GM12878 (cell line): ENCODE measurements around the gene SERPINE3. TPM values are rescaled to one million over a fixed set of nuclear protein-coding genes. Genes with fewer than 3 reads are reported as not detected.

Experiments
- ATAC-seq: fragments of 200-7000 bp; cut with Tn5 transposase; 3 replicates; pipeline ENCODE4 v1.9.1; 2020; ENCODE audit warnings: mild to moderate bottlenecking, moderate library complexity
- BruUV-seq: library from RNA; stranded (reverse); fragments of 400-500 nt; replicated peaks from 2 replicates; lab custom pipeline; 2021; lab: Mats Ljungman, UMichigan
- CTCF ChIA-PET: fragments of 300-600 bp; sonication (Branson Sonifier 250); formaldehyde crosslinking; extraction: SDS; loops from one replicate; lab custom pipeline; 2021; ENCODE audit warnings: inconsistent platforms; lab: Yijun Ruan, JAX
- POLR2A ChIA-PET: fragments of 350-600 bp; formaldehyde crosslinking; extraction: SDS; loops from one replicate; lab custom pipeline; 2021; ENCODE audit warnings: inconsistent platforms; lab: Charles Lee
- RAD21 ChIA-PET: fragments of 300-600 bp; sonication (Branson Sonifier 250); formaldehyde crosslinking; loops from one replicate; lab custom pipeline; 2023; ENCODE audit warnings: antibody characterized with exemption; ENCODE audit not compliant: unreplicated experiment; lab: Charles Lee
- SMC1A ChIA-PET: fragments of 300-600 bp; sonication (Branson Sonifier 250); formaldehyde crosslinking; loops from one replicate; lab custom pipeline; 2023; ENCODE audit not compliant: unreplicated experiment, uncharacterized antibody; lab: Charles Lee
- DNase-seq: peaks from one replicate; pipeline ENCODE4 v3.0.0-alpha.2; 2011; ENCODE audit warnings: low read depth, low spot score
- FAIRE-seq: peaks from 3 replicates; lab custom pipeline; 2011; peaks lifted over from hg19 to GRCh38; lab: Jason Lieb, UNC
- H2AFZ ChIP-seq: 2 replicates; pipeline ENCODE4 v1.6.0; 2011; ENCODE audit warnings: low read depth, low read length, control low read depth; ENCODE audit not compliant: control insufficient read depth
- H3K27ac ChIP-seq: 2 replicates; pipeline ENCODE4 v1.5.1; 2011; ENCODE audit warnings: control low read depth; ENCODE audit not compliant: control insufficient read depth, insufficient read depth
- H3K27me3 ChIP-seq, 2 experiments: replicated peaks in 1 of 2; 2 replicates each; pipeline versions ENCODE4 v1.6.0 to v1.6.1; 2011; ENCODE audit warnings: low read length in 1 of 2; ENCODE audit not compliant: control insufficient read depth in 2 of 2, insufficient read depth in 2 of 2
- H3K36me3 ChIP-seq, 2 experiments: 2 replicates each; pipeline ENCODE4 v1.5.1; 2011; ENCODE audit warnings: low read length in 1 of 2; ENCODE audit not compliant: control insufficient read depth in 2 of 2, insufficient read depth in 2 of 2
- H3K4me1 ChIP-seq: 2 replicates; pipeline ENCODE4 v1.6.1; 2011; ENCODE audit warnings: mild to moderate bottlenecking, low read length, moderate library complexity, mixed read lengths; ENCODE audit not compliant: control insufficient read depth, insufficient read depth
- H3K4me2 ChIP-seq: 2 replicates; pipeline ENCODE4 v1.6.0; 2011; ENCODE audit warnings: control low read depth; ENCODE audit not compliant: control insufficient read depth, insufficient read depth
- H3K4me3 ChIP-seq: fragments of 200-600 bp; sonication (generic); 2 replicates; pipeline ENCODE4 v1.5.1; 2016
- H3K79me2 ChIP-seq: 2 replicates; pipeline ENCODE4 v1.6.0; 2011; ENCODE audit warnings: low read length; ENCODE audit not compliant: control insufficient read depth, insufficient read depth
- H3K9ac ChIP-seq: 2 replicates; pipeline ENCODE4 v1.8.0; 2011; ENCODE audit warnings: low read length, control low read depth, mixed read lengths; ENCODE audit not compliant: control insufficient read depth, insufficient read depth
- H3K9me3 ChIP-seq: replicated peaks from 3 replicates; pipeline ENCODE4 v1.5.1; 2011; ENCODE audit warnings: mild to moderate bottlenecking, low read length; ENCODE audit not compliant: control insufficient read depth, insufficient read depth
- H4K20me1 ChIP-seq: 2 replicates; pipeline ENCODE4 v1.6.0; 2011; ENCODE audit not compliant: control insufficient read depth, insufficient read depth
- CHD2 ChIP-seq: IDR thresholded peaks from 2 replicates; pipeline ENCODE4 v1.6.1; 2011; ENCODE audit warnings: low read depth, low read length, improper control_type of control experiment, borderline replicate concordance
- ESRRA ChIP-seq: IDR thresholded peaks from 2 replicates; pipeline ENCODE4 v1.6.1; 2012; ENCODE audit warnings: mild to moderate bottlenecking, low read length, improper control_type of control experiment
- ETV6 ChIP-seq, 2 experiments: fragments of 450-650 bp in 1 of 2; IDR thresholded peaks in 1 of 2; conservative IDR thresholded peaks in 1 of 2; 2 replicates each; pipeline ENCODE4 v1.6.1; 2014; ENCODE audit warnings: antibody characterized with exemption in 1 of 2, borderline replicate concordance in 1 of 2, low read depth in 1 of 2, mild to moderate bottlenecking in 1 of 2, moderate library complexity in 1 of 2
- HSF1 ChIP-seq: fragments of 150-350 bp; IDR thresholded peaks from 2 replicates; pipeline ENCODE4 v1.6.1; 2014; ENCODE audit warnings: mild to moderate bottlenecking, low read depth, low read length
- MTA3 ChIP-seq: IDR thresholded peaks from 2 replicates; pipeline ENCODE4 v1.6.1; 2012; ENCODE audit warnings: low read length, inconsistent platforms, borderline replicate concordance
- MXI1 ChIP-seq: fragments of 150-350 bp; IDR thresholded peaks from 2 replicates; pipeline ENCODE4 v1.6.1; 2011; ENCODE audit warnings: low read depth, mild to moderate bottlenecking, inconsistent platforms, low read length, improper control_type of control experiment
- MYC ChIP-seq: IDR thresholded peaks from 2 replicates; pipeline ENCODE4 v1.6.1; 2011; ENCODE audit warnings: mild to moderate bottlenecking, low read length, moderate library complexity, inconsistent platforms; ENCODE audit not compliant: insufficient read depth, insufficient replicate concordance, insufficient read length, severe bottlenecking
- POLR2A ChIP-seq: IDR thresholded peaks from 2 replicates; pipeline ENCODE4 v1.6.1; 2011; ENCODE audit warnings: low read depth, mild to moderate bottlenecking, low read length
- SKIL ChIP-seq: fragments of 450-650 bp; IDR thresholded peaks from 2 replicates; pipeline ENCODE4 v1.6.1; 2017; ENCODE audit warnings: mild to moderate bottlenecking, low read depth, inconsistent platforms; ENCODE audit not compliant: poor library complexity, severe bottlenecking
- SMC3 ChIP-seq: IDR thresholded peaks from 2 replicates; pipeline ENCODE4 v1.6.1; 2011; ENCODE audit warnings: low read length, improper control_type of control experiment, borderline replicate concordance
- in situ Hi-C: fragments of 300-500 bp; cut with MboI; formaldehyde crosslinking; loops from 9 replicates; pipeline ENCODE4 v1.14.3; 2018; ENCODE audit warnings: mixed read lengths
- intact Hi-C: fragments of 100-400 bp; cut with micrococcal nuclease; formaldehyde crosslinking; loops from one replicate; pipeline ENCODE4 v1.14.2; 2022; ENCODE audit not compliant: unreplicated experiment
- polyA plus RNA-seq, 11 experiments: library from polyadenylated mRNA; depleted of rRNA in 4 of 11; unstranded in 6 of 11; stranded (reverse) in 5 of 11; fragments of >200 nt; fragmentation: Nextera tagmentation in 4 of 11; fragmentation: Illumina TruSeq in 1 of 11; extraction: Ambion mirVana in 4 of 11; extraction: Trizol in 1 of 11; gene quantifications; 1 replicate in 1 of 11; 2 replicates in 10 of 11; pipeline versions ENCODE4 v1.2.1 to v1.2.3, GENCODE V29; 2011 to 2016; ENCODE audit warnings: inconsistent platforms in 2 of 11, missing spikeins in 2 of 11, low read depth in 1 of 11
- total RNA-seq, 4 experiments: library from RNA; depleted of rRNA in 3 of 4; stranded (reverse); fragments of >200 nt in 3 of 4; fragmentation: Illumina TruSeq in 1 of 4; extraction: Trizol in 1 of 4; gene quantifications; 2 replicates each; pipeline versions ENCODE4 v1.2.1 to v1.2.3, GENCODE V29; 2013 to 2021

SERPINE3 gene
- total and polyA plus RNA-seq, 10 of the 15 experiments (the other 5 are each of a cell fraction or from before 2014, with no cell fraction given) = 0.19 TPM; not detected in 9

- SMC1A ChIA-PET = interaction anchor here (1.4 to 3.2 kb wide), 3 partner anchors 10 to 26 kb away, joined by 3 to 10 read pairs (median 4); no protein-coding TSS in a partner anchor
Observed at GRCh38 chr13:51394724-51395123, 55.2 kb downstream of the SERPINE3 start.

More at GRCh38 chr13:51394724-51395123, 55.2 kb downstream of the SERPINE3 start:
- H4K20me1 ChIP-seq = peaks cover 2% of the 10 kb centered on the region; the same call in 1 of the 2 replicates
- in situ Hi-C loops = no loop called here
- H3K9ac ChIP-seq = no peak overlapping the region
- peaks cover 0 to 15% of the 10 kb centered on the region in 2 experiments; a peak in 2 of 4 replicates for H3K36me3 ChIP-seq
- H3K4me2 ChIP-seq = no peak overlapping the region
- no peaks in the 10 kb centered on the region; the same call in 1 of the 2 replicates for H3K4me1 ChIP-seq
- H3K27ac ChIP-seq = no peak overlapping the region
- intact Hi-C loops = no loop called here
- no TSS peak for BruUV-seq
- TF ChIP-seq ETV6 (conservative IDR thresholded peaks at IDR 0.05 in 1 of 2, IDR thresholded peaks at IDR 0.05 in 1 of 2; ENCODE audit: borderline replicate concordance in 1 of 2, low read depth in 1 of 2) (no peak), HSF1 (no peak), SKIL (no peak), SMC3 (no peak), MYC (no peak), CHD2 (no peak), MTA3 (no peak), ESRRA (no peak), MXI1 (no peak), POLR2A (no peak)
- TF ChIP-seq, all 136 proteins: peak for 0
- no peak overlapping the region for H3K4me3 ChIP-seq
- ATAC-seq (no peak), DNase-seq (no peak), FAIRE-seq (no peak)
- CTCF ChIA-PET = interaction anchor here (0.6 kb wide), 1 partner anchor 820 kb away, joined by 3 read pairs; no protein-coding TSS in a partner anchor
- H3K9me3 ChIP-seq = no peaks in the 10 kb centered on the region; the same call in 2 of the 3 replicates
- H2AFZ ChIP-seq = no peak overlapping the region
- peaks cover 39% of the 10 kb centered on the region for H3K79me2 ChIP-seq
- RAD21 ChIA-PET = no interaction called here
- H3K27me3 ChIP-seq = no peaks in the 10 kb centered on the region
- POLR2A ChIA-PET = no interaction called here
